ENCODE measurements around the gene CPB2.

CPB2 gene

GRCh38 chr13:46052319-46053161 lies 52.3 kb downstream of the CPB2 start, which contains the start of gene ZC3H13:
TSS of gene ZC3H13 (minus strand) at chr13:46052746. CDS start at chr13:46045507, 7,239 bp downstream.
- peak; percentile 68 to 85 (median 82) for DNase-seq (ENCODE audit: low read depth in 3 of 3)

- DNase-seq (ENCODE audit: low read depth in 3 of 3): no peak
These were observed 52.9 kb downstream of the CPB2 start for GRCh38 chr13:46051968-46052318.

GRCh38 chr13:46050771-46051170 lies 54.1 kb downstream of the CPB2 start:
- DNase-seq (ENCODE audit: low read depth in 3 of 3): no peak

- no peak for DNase-seq (ENCODE audit: low read depth in 3 of 3)
These were observed 59.4 kb downstream of the CPB2 start for GRCh38 chr13:46045424-46045823.

GRCh38 chr13:46043647-46044046 lies 61.2 kb downstream of the CPB2 start:
- DNase-seq (ENCODE audit: low read depth in 3 of 3): no peak

GRCh38 chr13:46041419-46041839 lies 63.4 kb downstream of the CPB2 start:
- DNase-seq (ENCODE audit: low read depth in 3 of 3): no peak

GRCh38 chr13:46040763-46041162 lies 64.1 kb downstream of the CPB2 start:
- no peak for DNase-seq (ENCODE audit: low read depth in 3 of 3)

- DNase-seq (ENCODE audit: low read depth in 3 of 3): no peak
These were observed 65.2 kb downstream of the CPB2 start for GRCh38 chr13:46039411-46040182.

- DNase-seq (ENCODE audit: low read depth in 3 of 3): no peak
These were observed 66.5 kb downstream of the CPB2 start for GRCh38 chr13:46038296-46038695.

- DNase-seq (ENCODE audit: low read depth in 3 of 3): no peak
These were observed 69.8 kb downstream of the CPB2 start for GRCh38 chr13:46035066-46035465.

GRCh38 chr13:46032341-46032740 lies 72.5 kb downstream of the CPB2 start:
- DNase-seq (ENCODE audit: low read depth in 3 of 3): no peak

- no peak for DNase-seq (ENCODE audit: low read depth in 3 of 3)
These were observed 73.1 kb downstream of the CPB2 start for GRCh38 chr13:46031581-46032263.

GRCh38 chr13:46025157-46025556 lies 79.7 kb downstream of the CPB2 start:
- DNase-seq (ENCODE audit: low read depth in 3 of 3): no peak

- DNase-seq (ENCODE audit: low read depth in 3 of 3): no peak
These were observed 82.4 kb downstream of the CPB2 start for GRCh38 chr13:46022481-46022880.

GRCh38 chr13:46016216-46016615 lies 88.6 kb downstream of the CPB2 start:
- no peak for DNase-seq (ENCODE audit: low read depth in 3 of 3)

GRCh38 chr13:46015366-46015765 lies 89.5 kb downstream of the CPB2 start:
- no peak for DNase-seq (ENCODE audit: low read depth in 3 of 3)

- DNase-seq (ENCODE audit: low read depth in 3 of 3): no peak
These were observed 92.4 kb downstream of the CPB2 start for GRCh38 chr13:46012404-46012803.

- DNase-seq (ENCODE audit: low read depth in 3 of 3): no peak
These were observed 94.7 kb downstream of the CPB2 start for GRCh38 chr13:46010148-46010547.

- no peak for DNase-seq (ENCODE audit: low read depth in 3 of 3)
These were observed 96.2 kb downstream of the CPB2 start for GRCh38 chr13:46008631-46009030.

- DNase-seq (ENCODE audit: low read depth in 3 of 3): no peak
These were observed 98.0 kb downstream of the CPB2 start for GRCh38 chr13:46006688-46007452.

GRCh38 chr13:46004491-46004890 lies 100.3 kb downstream of the CPB2 start:
- DNase-seq (ENCODE audit: low read depth in 3 of 3): no peak
